ENCODE data around the gene RNF13. TPM values are rescaled to one million over a fixed set of nuclear protein-coding genes. Genes with fewer than 3 reads are reported as not detected.

The RNF13 gene
- total RNA-seq, 3 donors from 2014 or later, result 52.6 to 85.0 (median 64.9) TPM

DNA sequence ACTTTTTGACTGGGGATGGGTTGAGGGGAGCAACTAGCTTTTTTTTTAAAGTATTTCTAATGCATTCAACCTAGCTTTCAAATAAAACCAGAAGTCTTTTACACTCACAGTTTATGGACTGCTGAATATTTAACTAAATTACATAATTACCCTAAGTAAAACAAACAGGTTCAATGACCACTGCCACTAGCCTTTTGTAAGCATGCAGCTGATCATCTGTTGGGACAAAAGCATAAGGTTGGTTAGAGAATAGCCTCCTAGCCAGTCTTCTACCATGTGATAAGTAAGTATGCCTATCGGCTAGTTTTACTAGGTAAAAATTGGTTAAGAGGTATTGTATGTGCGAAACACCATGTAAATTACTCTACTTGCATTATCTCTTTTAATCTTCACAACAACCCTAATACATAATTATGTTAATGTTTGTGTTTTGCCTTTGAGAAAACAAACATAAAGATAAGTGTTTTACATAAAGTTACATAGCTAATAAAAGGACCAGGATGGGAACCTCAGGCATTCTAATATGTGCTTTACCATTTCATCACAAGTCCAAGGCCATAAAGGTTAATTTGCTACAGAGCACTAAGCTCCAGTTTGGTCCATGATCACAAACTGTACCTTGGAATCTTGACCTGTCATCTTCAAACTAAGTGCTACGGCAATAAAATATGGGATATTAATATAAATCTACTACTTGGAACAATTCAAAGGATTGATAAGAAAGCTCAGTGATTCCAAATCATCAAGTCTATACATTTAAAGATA is 144.5 kb downstream of the RNF13 start:
- Histone ChIP-seq H3K9me3 (no peaks in the 10 kb centered on the region), H3K36me3 (ENCODE audit: low read depth) (no peaks in the 10 kb centered on the region), H3K4me3 (no peak overlapping the region), H3K4me1 (ENCODE audit: low read depth) (peaks cover 15% of the 10 kb centered on the region)
- TF ChIP-seq CTCF (IDR thresholded peaks at IDR 0.05), result no peak
- intact Hi-C loops (cut with DNase I, micrococcal nuclease), result no loop called here
- DNase-seq (no peak), ATAC-seq (peak; percentile 71)

DNA sequence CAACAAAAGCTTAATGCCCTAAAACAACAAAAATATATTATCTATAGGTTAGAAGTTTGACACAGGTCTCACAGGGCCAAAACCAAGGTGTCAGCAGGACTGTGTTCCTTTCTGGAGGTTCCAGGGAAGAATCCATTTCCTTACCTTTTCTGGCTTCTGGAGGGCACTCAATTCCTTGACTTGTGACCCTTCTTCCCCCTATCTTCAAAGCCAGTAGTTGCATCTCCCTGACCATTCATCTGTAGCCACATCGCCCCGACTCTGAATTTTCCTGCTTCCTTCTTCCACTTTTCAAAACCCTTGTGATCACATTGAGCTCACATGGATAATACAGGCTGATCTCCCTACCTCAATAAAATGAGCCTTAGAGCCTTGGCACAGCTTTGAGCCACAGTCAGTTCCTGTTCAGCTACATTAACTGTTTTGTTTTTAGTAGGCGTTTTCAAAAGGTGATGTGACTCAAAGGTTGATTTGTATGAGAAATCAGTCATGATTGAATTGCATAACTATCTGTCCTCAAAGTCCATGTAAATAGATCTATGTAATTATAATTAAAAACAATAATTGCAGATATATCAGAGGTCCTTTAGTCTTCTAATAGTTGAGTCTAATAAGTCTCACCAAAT is 145.3 kb downstream of the RNF13 start:
- no peak for DNase-seq
- ATAC-seq, result peak; percentile 90
- Histone ChIP-seq H3K9me3 (no peaks in the 10 kb centered on the region), H3K4me3 (no peak overlapping the region), H3K36me3 (ENCODE audit: low read depth) (no peaks in the 10 kb centered on the region), H3K4me1 (ENCODE audit: low read depth) (peaks cover 15% of the 10 kb centered on the region)
- intact Hi-C loops (cut with DNase I, micrococcal nuclease), result no loop called here
- no peak for TF ChIP-seq CTCF (IDR thresholded peaks at IDR 0.05)

DNA sequence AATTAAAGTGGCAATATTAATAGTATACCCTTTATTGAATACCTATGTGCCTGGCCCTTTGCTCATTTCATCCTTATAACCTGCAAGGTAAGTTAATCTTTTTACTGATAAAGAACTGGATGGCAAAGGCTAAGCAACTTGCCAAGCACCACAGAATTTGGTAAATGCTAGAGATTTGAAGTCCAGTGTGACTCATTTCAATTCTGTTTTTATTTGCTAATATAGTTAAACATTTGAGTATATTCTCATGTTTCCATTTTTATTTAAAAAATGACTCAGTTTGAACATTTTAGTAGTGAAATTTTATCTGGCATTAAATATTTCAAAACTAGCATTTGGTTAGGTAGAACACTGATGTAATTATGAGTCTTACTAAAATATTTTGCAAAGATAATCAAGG is 146.4 kb downstream of the RNF13 start:
- DNase-seq (no peak), ATAC-seq (no peak)
- Histone ChIP-seq H3K9me3 (no peaks in the 10 kb centered on the region), H3K4me1 (ENCODE audit: low read depth) (peaks cover 15% of the 10 kb centered on the region), H3K4me3 (no peak overlapping the region), H3K36me3 (ENCODE audit: low read depth) (no peaks in the 10 kb centered on the region)
- no peak for TF ChIP-seq CTCF (IDR thresholded peaks at IDR 0.05)
- intact Hi-C loops (cut with DNase I, micrococcal nuclease), result no loop called here

DNA sequence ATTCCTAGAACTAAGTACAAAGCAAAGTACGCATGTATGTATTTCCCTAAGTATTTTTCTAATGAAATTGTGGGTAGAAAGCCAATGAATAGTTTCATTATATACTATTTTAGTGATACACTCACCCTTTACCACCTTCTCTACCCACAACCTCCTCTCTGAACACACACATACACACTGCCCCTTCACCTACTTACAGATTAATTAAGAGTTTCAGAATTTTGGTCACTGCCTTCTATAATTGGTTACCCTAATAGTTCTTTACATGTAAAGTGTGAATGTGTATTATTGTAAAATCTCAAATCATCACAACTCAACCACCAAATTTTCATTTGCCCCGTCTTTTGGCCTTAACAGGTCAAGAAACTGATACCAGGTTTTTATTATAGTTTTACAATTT is 150.5 kb downstream of the RNF13 start:
- ATAC-seq (no peak), DNase-seq (no peak)
- intact Hi-C loops (cut with DNase I, micrococcal nuclease), result loop anchor here in 1 of 2 donors (10.0 kb wide), 1 partner anchor 221 kb away; no protein-coding TSS in a partner anchor
- Histone ChIP-seq H3K4me1 (ENCODE audit: low read depth) (peaks cover 6% of the 10 kb centered on the region), H3K4me3 (no peak overlapping the region), H3K36me3 (ENCODE audit: low read depth) (no peaks in the 10 kb centered on the region), H3K9me3 (no peaks in the 10 kb centered on the region)
- TF ChIP-seq CTCF (IDR thresholded peaks at IDR 0.05), result no peak

- TF ChIP-seq CTCF (IDR thresholded peaks at IDR 0.05), result no peak
- Histone ChIP-seq H3K4me1 (ENCODE audit: low read depth) (peaks cover 9% of the 10 kb centered on the region), H3K9me3 (no peaks in the 10 kb centered on the region), H3K36me3 (ENCODE audit: low read depth) (no peaks in the 10 kb centered on the region), H3K4me3 (no peak overlapping the region)
- ATAC-seq (no peak), DNase-seq (no peak)
- intact Hi-C loops (cut with DNase I, micrococcal nuclease), result loop anchor here in 1 of 2 donors (10.0 kb wide), 1 partner anchor 221 kb away; no protein-coding TSS in a partner anchor
Measured at GRCh38 chr3:149964291-149964690, 151.3 kb downstream of the RNF13 start.

Data from mucosa of descending colon (tissue), 3 donors.